GM12874 (cell line): ENCODE results near the gene PBX1.

Experiments
- CTCF ChIP-seq: IDR thresholded peaks from 2 replicates; pipeline ENCODE4 v1.5.1; 2011; ENCODE audit warnings: low read depth, mild to moderate bottlenecking, control low read depth, low read length, moderate library complexity; ENCODE audit not compliant: insufficient read depth

The PBX1 gene

GRCh38 chr1:164760569-164760968, 201.6 kb downstream of the PBX1 start:
- no peak for TF ChIP-seq CTCF

- no peak for TF ChIP-seq CTCF
Measured at GRCh38 chr1:164761009-164761408, 202.0 kb downstream of the PBX1 start.

- no peak for TF ChIP-seq CTCF
Measured at GRCh38 chr1:164763098-164763497, 204.1 kb downstream of the PBX1 start.

GRCh38 chr1:164764333-164764732, 205.3 kb downstream of the PBX1 start:
- no peak for TF ChIP-seq CTCF

- no peak for TF ChIP-seq CTCF
Measured at GRCh38 chr1:164765557-164765956, 206.6 kb downstream of the PBX1 start.

GRCh38 chr1:164765992-164766720, 207.2 kb downstream of the PBX1 start:
- TF ChIP-seq CTCF = no peak

- TF ChIP-seq CTCF = no peak
Measured at GRCh38 chr1:164767752-164768402, 208.9 kb downstream of the PBX1 start.
